ACC112 (cell line): ENCODE results near the gene SMC6.
A peak's percentile ranks its signal among the peaks of the same experiment; 100 is the strongest.

Source experiments
- H2AFZ ChIP-seq: fragments of 200-600 bp; sonication (generic); one replicate; pipeline ENCODE4 v1.6.0; 2017; ENCODE audit warnings: antibody characterized with exemption, low read length; ENCODE audit not compliant: unreplicated experiment
- H3K27ac ChIP-seq: fragments of 200-600 bp; sonication (generic); 2 replicates; pipeline ENCODE4 v1.5.1; 2014; ENCODE audit warnings: low read depth, mild to moderate bottlenecking, antibody characterized with exemption, low read length, moderate library complexity
- H3K27me3 ChIP-seq: fragments of 200-600 bp; sonication (generic); 2 replicates; pipeline ENCODE4 v1.6.1; 2014; ENCODE audit warnings: mild to moderate bottlenecking, antibody characterized with exemption, low read length, moderate library complexity, mixed read lengths; ENCODE audit not compliant: insufficient read depth
- H3K36me3 ChIP-seq: fragments of 200-600 bp; sonication (generic); 2 replicates; pipeline ENCODE4 v1.6.1; 2016; ENCODE audit warnings: mild to moderate bottlenecking, antibody characterized with exemption, low read length, moderate library complexity, mixed read lengths; ENCODE audit not compliant: insufficient read depth
- H3K4me1 ChIP-seq: fragments of 200-600 bp; sonication (generic); one replicate; pipeline ENCODE4 v1.6.1; 2016; ENCODE audit warnings: low read length, mixed read lengths; ENCODE audit not compliant: insufficient read depth, unreplicated experiment, control insufficient read depth
- H3K4me3 ChIP-seq: fragments of 200-600 bp; sonication (generic); 2 replicates; pipeline ENCODE4 v1.5.1; 2014; ENCODE audit warnings: mild to moderate bottlenecking, low read depth, low read length
- H3K79me2 ChIP-seq: fragments of 200-600 bp; sonication (generic); one replicate; pipeline ENCODE4 v1.6.0; 2016; ENCODE audit warnings: low read length; ENCODE audit not compliant: control insufficient read depth, unreplicated experiment, insufficient read depth

The SMC6 gene

DNA sequence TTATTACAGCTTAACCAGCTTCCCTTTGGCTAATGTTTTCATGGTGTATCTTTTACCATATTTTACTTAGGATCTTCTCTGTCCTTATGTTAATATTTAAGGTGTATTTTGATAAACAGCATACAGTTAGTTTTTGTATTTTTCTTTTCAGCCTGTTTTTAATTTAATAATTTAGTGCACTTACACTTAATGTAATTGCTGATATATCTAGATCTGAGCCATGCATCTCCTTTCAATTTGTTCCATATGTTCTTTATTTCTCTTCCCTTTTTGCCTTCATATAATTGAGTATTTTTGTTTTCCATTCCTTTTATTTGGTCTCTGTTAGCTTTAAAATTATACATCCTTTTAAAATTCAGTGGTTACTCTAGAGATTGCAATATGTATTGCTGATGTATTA is 78.8 kb downstream of the SMC6 start:
- Histone ChIP-seq H3K27ac (no peak overlapping the region), H3K36me3 (peaks cover 13% of the 10 kb centered on the region; the same call in 1 of the 2 replicates), H3K4me1 (peaks cover 15% of the 10 kb centered on the region), H3K79me2 (no peaks in the 10 kb centered on the region), H3K4me3 (no peak overlapping the region), H3K27me3 (no peaks in the 10 kb centered on the region), H2AFZ (no peak overlapping the region)

DNA sequence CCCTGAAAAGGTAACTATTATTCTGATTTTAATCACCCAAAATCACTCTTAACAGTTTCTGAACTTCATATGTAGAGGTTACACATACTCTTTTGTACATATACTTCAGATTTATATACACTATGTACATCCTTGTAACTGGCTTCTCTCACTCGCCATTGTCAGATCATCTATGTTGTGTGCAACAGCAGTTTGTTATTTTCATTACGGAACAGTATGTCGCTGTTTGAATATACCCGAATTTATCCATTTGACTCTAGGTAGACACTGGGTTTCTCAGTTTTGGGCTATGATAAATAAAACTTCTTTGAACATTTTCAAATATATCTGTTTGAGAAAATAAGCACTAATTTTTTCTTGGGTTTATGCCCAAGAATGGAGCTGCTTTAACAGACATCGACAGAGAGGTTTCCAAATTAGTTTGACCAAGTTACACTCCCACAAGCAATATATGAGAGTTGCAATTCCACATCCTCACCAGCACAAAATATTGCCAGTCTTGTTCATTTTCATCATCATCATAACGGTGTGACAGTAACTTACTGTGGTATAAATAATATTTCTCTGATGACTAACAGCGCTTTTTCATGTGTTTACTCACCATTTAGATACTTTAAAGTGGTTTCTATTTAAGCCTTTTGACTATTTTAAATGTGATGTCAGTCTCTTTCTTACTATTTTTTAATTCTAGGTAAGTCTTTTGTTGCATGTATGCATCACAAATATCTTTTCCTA is 80.9 kb downstream of the SMC6 start:
- Histone ChIP-seq H3K27ac (peak overlapping the region; percentile 55), H3K4me3 (no peak overlapping the region), H3K79me2 (no peaks in the 10 kb centered on the region), H2AFZ (no peak overlapping the region), H3K4me1 (peaks cover 15% of the 10 kb centered on the region), H3K27me3 (no peaks in the 10 kb centered on the region), H3K36me3 (peaks cover 13% of the 10 kb centered on the region; the same call in 1 of the 2 replicates)

DNA sequence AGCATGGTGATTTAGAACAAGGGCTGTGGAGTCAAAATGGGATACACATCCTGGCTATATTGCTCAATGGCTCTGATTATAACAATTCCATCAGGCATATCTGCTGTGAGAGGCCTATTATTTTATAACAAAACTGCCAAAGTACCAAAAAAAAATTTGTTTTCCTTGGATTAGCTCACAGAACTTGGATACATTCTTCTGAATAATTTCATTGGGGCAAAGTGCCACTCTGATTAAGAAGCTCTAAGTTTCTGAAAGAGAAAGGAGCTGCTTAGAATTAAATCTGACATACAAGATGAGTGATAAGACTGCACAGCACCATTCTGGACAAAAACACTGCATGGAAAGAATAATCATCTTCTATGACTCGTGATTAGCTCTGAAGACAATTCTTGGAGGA is 85.7 kb downstream of the SMC6 start:
- Histone ChIP-seq H2AFZ (no peak overlapping the region), H3K27me3 (no peaks in the 10 kb centered on the region), H3K79me2 (no peaks in the 10 kb centered on the region), H3K27ac (no peak overlapping the region), H3K4me3 (no peak overlapping the region), H3K4me1 (peaks cover 4% of the 10 kb centered on the region), H3K36me3 (peaks cover 9% of the 10 kb centered on the region; the same call in 1 of the 2 replicates)

DNA sequence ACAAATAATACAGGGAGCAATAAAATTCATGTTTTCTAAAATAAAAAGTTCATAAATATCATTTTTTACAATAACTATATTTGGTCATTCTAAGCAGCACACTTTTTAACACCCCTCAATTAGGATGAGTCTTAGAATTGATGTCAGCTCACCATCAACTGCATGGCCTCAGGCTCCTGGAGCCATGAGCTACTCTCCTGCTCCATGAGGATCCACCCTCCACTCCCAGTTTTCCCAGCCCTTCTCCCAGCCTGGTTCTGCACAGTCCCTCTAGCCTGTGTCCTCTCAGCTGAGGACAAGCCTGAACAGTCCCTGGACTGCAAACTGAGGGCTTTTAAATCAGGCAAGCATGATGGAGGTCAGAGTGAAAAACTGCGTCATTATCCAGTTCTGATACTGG is 89.1 kb downstream of the SMC6 start:
- H3K79me2 ChIP-seq: no peaks in the 10 kb centered on the region
- H3K36me3 ChIP-seq: peaks cover 12% of the 10 kb centered on the region
- no peaks in the 10 kb centered on the region for H3K4me1 ChIP-seq
- H2AFZ ChIP-seq: no peak overlapping the region
- no peak overlapping the region for H3K27ac ChIP-seq
- no peaks in the 10 kb centered on the region for H3K27me3 ChIP-seq
- no peak overlapping the region for H3K4me3 ChIP-seq

DNA sequence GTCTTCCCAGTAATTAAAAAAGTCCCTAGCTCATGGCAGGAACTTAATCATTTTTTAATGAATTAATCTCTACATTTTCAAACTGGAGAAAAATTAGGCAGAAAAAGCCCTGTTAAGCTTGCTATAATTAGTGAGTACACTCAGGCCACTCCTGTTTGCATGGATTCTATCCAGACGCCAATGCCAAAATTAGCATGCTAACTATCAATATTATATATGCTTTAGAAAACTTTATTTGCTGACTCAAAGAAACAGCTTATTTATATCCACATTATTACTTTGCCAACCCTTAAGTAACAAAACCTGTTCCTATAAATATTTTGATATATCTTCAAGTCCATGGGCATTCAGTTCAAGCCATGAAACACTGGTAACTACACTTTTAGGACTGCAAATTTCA is 90.9 kb downstream of the SMC6 start:
- H2AFZ ChIP-seq: no peak overlapping the region
- no peak overlapping the region for H3K27ac ChIP-seq
- H3K36me3 ChIP-seq: peaks cover 12% of the 10 kb centered on the region
- H3K4me1 ChIP-seq: no peaks in the 10 kb centered on the region
- H3K27me3 ChIP-seq: no peaks in the 10 kb centered on the region
- no peak overlapping the region for H3K4me3 ChIP-seq
- no peaks in the 10 kb centered on the region for H3K79me2 ChIP-seq

DNA sequence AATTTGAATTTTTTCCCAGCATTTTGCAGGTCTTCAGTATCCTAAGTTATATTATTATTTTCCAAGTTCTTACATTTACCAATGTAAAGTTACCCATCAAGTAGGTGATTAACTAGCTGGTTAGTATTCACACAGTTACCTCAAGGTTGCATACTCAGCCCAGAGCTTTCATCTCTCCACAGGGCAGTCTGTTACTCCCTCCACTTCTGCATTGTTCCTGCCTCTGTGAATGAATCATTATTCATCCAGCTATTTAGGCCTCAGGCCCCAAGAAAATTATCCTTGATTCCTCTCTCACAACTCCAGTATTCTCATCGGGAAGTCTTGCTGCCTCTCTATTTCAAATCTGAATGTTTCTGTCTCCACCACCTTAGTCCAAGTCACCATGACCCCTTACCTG is 92.2 kb downstream of the SMC6 start:
- H2AFZ ChIP-seq: no peak overlapping the region
- no peaks in the 10 kb centered on the region for H3K4me1 ChIP-seq
- H3K4me3 ChIP-seq: no peak overlapping the region
- no peaks in the 10 kb centered on the region for H3K79me2 ChIP-seq
- H3K36me3 ChIP-seq: peaks cover 12% of the 10 kb centered on the region
- no peaks in the 10 kb centered on the region for H3K27me3 ChIP-seq
- H3K27ac ChIP-seq: no peak overlapping the region

DNA sequence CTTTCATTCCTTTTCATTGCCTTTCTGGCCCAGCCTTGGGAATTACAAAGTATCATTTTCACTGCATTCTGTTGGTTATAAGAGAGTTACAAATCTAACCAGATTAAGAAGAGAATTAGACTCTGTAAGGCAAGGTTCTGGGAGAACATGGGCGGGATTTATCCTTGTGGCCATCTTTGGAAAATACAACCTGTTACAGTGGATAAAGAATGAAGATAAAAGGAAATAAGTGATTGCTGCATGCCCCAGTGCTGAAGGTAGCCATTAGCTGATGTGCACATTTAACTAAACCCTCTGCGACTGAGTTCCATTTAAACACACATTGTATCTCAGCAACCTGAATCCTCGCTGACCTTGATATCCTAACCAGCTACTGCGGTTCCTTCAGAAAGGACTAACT is 93.4 kb downstream of the SMC6 start:
- Histone ChIP-seq H3K4me1 (no peaks in the 10 kb centered on the region), H3K79me2 (no peaks in the 10 kb centered on the region), H3K4me3 (no peak overlapping the region), H3K36me3 (peaks cover 9% of the 10 kb centered on the region), H2AFZ (no peak overlapping the region), H3K27me3 (no peaks in the 10 kb centered on the region), H3K27ac (no peak overlapping the region)

DNA sequence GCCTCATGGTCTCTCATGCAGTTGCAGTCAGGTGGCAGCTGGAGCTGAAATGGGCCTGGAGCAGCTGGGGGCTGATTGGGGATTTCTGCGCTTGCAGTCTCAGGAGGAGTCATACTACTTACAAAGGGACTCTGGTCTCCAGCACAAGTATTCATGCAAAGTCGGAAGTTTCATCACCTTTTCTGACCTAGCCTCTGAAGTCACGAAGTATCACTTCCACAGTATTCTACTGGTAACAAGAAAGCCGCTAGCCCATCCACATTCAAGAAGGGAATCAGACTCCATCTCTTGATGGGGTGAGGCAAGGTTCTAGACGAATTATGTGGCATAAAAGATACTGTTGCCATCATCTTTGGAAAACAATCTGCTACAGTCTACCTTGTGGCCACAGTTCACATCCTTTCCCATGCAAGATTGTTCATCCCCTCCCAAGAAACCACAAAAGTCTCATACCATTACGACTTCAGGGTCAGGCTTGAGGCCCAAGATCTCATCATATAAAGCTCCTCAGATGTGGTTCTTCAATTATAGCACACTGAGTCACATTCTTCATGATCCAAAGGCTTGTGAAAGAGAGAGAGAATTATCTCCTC is 95.3 kb downstream of the SMC6 start:
- no peak overlapping the region for H2AFZ ChIP-seq
- H3K4me3 ChIP-seq: no peak overlapping the region
- H3K4me1 ChIP-seq: no peaks in the 10 kb centered on the region
- no peaks in the 10 kb centered on the region for H3K27me3 ChIP-seq
- no peaks in the 10 kb centered on the region for H3K79me2 ChIP-seq
- H3K36me3 ChIP-seq: peaks cover 8% of the 10 kb centered on the region
- no peak overlapping the region for H3K27ac ChIP-seq

DNA sequence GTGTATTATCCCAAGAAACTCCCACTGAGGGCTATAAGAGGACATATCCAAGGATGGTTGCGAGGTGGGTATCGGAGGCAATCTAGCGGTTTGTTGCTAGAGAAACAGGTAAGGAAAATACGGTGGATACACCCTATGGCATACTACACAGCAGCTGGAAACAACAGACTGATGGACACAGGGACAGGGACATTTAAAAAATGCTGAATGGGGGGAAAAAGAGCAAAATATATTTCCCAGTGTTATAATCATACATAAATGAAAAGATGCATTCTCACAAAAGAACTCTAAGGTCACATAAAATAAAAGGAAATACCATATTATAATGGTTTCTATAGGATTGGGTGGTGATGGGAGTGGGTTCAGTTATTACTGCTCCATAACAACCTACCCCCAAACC is 95.9 kb downstream of the SMC6 start:
- H3K4me3 ChIP-seq: no peak overlapping the region
- H3K27ac ChIP-seq: no peak overlapping the region
- no peak overlapping the region for H2AFZ ChIP-seq
- no peaks in the 10 kb centered on the region for H3K79me2 ChIP-seq
- H3K27me3 ChIP-seq: no peaks in the 10 kb centered on the region
- no peaks in the 10 kb centered on the region for H3K4me1 ChIP-seq
- H3K36me3 ChIP-seq: peaks cover 2% of the 10 kb centered on the region; the same call in 1 of the 2 replicates

DNA sequence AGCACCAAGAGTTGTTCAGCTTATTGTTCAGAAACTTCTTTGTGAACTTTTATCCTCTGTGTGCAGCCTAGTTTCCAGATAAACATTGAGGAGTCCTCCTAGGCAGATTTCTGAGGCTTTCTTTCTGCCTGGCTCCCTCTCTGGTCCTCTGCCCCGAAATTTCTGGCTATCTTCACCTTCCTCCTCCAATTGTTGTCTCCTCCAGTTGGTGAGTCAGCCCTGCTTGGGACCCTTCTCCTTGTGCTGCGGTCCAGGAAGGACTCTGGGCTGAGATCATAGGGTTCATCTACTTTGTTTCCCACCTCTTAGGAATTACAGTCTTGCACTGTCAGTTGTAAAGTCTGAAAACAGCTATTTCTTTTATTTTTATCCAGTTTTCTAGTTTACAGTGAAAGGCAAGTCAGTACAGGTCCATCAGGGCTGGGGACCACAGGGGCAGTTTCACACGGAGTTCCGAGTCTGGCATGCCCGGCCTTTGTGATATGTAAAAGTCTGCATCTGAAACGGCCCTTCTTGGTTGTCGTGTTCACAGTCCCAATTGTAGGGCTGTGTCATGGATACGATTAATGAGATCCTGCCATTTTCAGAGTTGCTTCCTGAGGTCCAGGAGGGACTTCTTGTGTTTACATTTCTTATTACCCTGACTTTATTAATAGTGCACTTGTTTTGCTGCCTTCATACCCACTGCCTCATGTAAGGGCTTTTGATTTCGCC is 100.8 kb downstream of the SMC6 start:
- Histone ChIP-seq H3K27me3 (no peaks in the 10 kb centered on the region), H3K79me2 (no peaks in the 10 kb centered on the region), H2AFZ (no peak overlapping the region), H3K36me3 (no peaks in the 10 kb centered on the region), H3K4me1 (no peaks in the 10 kb centered on the region), H3K27ac (no peak overlapping the region), H3K4me3 (no peak overlapping the region)

DNA sequence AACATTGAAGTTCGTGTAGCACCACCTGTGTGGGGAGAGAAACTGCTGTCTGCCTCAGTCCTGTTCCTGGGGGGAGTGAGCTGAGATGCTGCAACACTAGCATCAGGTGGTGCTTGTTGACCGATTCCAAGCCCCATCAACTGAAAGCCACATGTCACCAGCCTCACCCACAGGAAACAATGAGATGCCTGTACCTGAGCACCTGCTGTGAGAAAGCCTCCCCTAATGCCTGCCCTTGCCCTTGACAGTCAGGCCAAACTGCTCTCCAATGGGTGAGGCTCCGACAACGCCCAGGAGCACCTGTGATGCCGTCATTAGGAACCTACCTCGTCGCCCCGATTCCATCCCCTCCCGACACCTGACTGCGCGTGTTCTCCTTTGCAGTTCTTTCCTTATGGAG is 104.6 kb downstream of the SMC6 start:
- H3K27me3 ChIP-seq: no peaks in the 10 kb centered on the region
- peaks cover 22% of the 10 kb centered on the region for H3K4me1 ChIP-seq
- H3K79me2 ChIP-seq: no peaks in the 10 kb centered on the region
- no peaks in the 10 kb centered on the region for H3K36me3 ChIP-seq
- H2AFZ ChIP-seq: no peak overlapping the region
- H3K27ac ChIP-seq: no peak overlapping the region
- no peak overlapping the region for H3K4me3 ChIP-seq
